Measurements from ENCODE around the gene VANGL1. TPM values are rescaled to one million over a fixed set of nuclear protein-coding genes. Genes with fewer than 3 reads are reported as not detected.

Gene VANGL1
- total RNA-seq, 1 donor from 2014 or later = 9.5 TPM

DNA sequence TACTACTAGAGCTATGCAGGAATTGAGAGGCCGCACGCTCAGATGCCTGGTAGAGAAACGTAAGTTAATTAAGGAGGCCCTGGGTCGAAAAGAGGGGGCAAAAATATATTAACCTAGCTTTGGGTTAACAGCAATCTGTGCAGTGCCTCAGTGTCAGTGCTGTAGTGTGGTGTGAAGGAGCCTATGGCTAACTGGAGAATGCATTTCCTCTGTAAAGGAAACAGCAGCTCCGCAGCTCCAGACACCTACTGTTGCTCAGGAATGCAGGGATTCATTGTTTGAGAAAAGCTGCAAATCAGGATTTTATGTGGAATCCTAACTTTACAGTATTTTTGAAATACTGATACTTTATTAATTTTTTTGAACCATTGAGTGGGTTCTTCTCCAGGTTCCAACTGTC is 18.4 kb downstream of the VANGL1 start:
- ATAC-seq = no peak

DNA sequence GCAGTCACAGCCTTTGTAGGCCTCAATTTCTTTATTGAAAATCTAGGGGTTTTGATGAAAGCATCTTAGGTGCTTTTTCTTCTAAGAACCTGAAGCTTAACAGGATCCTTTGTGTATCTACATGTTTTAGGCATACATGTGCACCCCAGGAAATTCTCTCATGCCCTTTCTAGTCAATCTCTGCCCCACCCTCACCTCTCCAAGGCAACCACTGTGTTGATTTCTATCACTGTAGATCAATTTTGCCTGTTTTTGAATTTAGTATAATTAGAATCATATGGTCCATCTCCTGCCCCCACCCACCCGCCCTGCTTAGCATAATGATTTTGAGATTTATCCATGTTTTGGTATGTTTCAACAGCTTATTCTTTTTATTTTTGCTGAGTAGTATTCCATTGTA is 19.4 kb downstream of the VANGL1 start:
- no peak for ATAC-seq
- intact Hi-C loops (cut with DNase I) = no loop called here
- DNase-seq (ENCODE audit: low spot score) = no peak

More for the DNA sequence above, 18.4 kb downstream of the VANGL1 start:
- intact Hi-C loops (cut with DNase I) = no loop called here
- DNase-seq (ENCODE audit: low spot score) = no peak

DNA sequence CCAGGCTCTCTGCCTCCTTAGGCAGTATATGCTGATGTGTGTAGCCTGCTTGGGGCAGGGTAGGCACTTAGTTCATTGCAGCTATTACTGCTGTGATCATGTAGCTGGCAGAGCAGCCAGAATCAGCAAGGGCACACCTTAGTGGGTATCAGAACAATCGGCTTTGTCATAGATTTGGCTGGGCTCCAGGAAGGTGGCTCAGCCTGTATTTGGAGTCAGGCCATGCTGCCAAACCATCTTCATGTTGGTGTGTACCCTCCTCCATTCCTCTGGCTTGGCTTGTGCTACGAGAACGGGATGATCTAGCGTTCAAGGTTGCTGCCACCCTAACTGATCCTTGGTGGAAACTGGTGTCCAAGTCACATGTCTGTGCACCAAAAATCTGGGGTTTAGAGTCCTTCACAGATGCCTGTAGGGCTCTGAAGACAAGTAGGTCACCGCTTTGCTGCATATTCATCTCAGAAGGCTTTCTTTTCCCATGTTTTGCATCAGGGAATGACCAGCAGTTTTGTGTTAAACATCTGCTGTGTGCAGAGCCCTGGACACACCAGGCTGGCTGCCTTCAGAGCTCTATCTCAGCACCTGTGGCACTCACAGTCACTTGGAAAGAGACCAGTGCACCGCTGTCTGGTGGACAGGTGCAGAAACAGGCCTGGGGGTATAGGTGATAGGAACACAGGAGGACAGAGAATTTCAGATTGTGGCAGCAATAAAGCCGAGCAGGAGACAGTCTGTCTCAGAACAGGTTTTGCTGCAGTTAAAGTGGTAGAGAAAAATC is 23.7 kb downstream of the VANGL1 start:
- ATAC-seq = no peak
- intact Hi-C loops (cut with DNase I) = loop anchor here (2.0 kb wide), 1 partner anchor 43 kb away; no protein-coding TSS in a partner anchor
- no peak for DNase-seq (ENCODE audit: low spot score)

DNA sequence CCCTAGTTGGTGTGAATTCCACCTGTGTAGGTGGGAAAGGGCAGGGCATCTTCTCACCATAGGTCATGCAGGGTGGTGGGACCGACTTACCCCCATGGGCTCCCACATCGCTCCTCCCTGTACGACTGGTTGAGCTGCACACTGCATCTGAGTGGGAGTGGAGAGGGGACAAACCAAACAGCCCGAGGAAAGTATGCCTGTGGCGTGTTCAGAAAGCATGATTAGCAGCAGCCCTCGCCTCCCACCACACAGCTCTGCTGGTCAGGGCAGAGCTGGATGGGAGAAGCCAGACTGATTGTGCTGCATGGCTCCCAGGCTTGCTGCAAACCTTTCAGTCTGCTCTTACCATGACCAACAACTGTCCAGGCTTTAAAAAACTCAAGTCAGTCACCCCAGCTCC is 24.4 kb downstream of the VANGL1 start:
- no peak for ATAC-seq
- intact Hi-C loops (cut with DNase I) = loop anchor here (2.0 kb wide), 1 partner anchor 43 kb away; no protein-coding TSS in a partner anchor
- DNase-seq (ENCODE audit: low spot score) = no peak

DNA sequence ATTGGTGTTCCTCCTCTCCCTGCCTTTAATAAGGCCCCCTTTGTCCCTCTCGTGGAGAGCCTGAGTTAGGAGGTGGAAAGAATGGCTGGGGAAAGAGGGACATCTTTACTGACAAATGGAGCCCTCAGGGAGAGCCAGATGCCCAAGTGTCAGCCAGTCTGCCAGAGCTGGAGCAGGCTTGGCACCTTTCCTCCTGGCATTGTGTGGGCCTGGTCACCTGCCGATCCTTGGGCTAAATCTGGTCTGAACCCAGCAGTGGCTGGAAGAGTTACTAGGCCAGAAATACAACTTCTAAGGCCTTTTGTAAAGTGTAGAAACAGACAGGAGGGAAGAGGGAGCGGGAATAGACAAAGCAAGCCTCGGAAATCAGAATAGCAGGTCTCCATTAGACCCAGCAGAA is 24.9 kb downstream of the VANGL1 start:
- intact Hi-C loops (cut with DNase I) = loop anchor here (2.0 kb wide), 1 partner anchor 44 kb away; no protein-coding TSS in a partner anchor
- DNase-seq (ENCODE audit: low spot score) = no peak
- ATAC-seq = no peak

DNA sequence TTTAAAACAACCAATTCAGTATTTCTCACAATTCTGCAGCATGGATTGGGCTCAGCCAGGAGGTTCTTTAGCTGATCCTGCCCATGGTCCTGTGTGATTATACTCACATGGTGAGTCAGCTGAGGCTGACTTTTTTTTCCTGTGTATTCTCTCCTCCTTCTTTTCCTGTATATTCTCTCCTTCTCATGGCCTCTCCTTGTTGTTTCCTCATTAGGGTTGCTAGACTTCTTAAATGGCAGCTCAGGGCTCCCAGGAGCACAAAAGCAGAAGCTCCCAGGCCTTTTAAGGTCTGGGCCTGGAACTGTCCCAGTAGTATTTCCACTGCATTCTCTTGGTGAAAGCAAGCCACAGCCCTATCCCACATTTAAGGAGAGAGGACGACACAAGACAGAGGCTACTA is 26.8 kb downstream of the VANGL1 start:
- DNase-seq (ENCODE audit: low spot score) (no peak), ATAC-seq (no peak)
- intact Hi-C loops (cut with DNase I) = no loop called here

DNA sequence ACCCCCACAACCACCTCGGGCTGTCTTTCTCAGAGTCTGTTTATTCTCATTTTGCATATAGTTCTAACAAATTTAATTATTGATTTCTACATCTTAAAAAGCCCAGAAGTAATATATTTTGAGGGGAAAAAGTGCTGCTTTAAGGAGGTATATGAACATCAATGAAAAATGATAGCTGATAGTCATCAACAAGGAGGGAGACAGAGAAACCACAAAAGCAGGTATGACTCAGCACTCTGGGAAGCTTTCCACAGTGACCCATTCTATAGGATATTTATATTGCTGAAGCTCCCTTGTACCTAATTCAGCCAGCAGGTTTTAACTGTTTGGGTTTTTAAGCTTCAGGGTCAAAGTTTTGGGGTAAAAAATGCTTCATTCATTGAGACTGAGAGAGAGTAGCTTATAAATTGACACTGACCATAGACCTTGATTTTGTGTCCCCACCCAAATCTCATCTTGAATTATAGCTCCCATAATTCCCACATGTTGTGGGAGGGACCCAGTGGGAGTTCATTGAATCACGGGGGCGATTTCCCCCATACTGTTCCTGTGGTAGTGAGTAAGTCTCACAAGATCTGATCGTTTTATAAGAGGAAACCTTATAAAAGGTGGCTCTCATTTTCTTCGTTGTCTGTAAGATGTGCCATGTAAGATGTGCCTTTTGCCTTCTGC is 27.4 kb downstream of the VANGL1 start:
- DNase-seq (ENCODE audit: low spot score) (no peak), ATAC-seq (no peak)
- intact Hi-C loops (cut with DNase I) = no loop called here

DNA sequence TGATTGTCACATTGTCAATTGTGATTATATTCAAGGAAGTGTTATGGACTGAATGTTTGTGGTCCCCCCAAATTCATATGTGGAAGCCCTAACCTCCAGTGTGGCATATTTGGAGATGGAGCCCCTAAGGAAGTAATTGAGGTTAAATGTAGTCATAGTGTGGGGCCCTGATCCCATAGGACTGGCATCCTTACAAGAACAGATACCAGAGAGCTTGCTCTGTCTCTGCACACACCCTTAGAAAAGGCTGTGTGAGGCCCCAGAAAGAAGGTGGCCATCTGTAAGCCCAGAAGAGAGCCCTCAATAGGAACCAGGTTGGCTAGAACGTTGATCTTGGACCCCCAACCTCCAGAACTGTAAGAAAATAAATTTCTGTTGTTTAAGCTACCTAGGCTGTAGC is 28.1 kb downstream of the VANGL1 start:
- ATAC-seq = no peak
- intact Hi-C loops (cut with DNase I) = no loop called here
- DNase-seq (ENCODE audit: low spot score) = no peak

DNA sequence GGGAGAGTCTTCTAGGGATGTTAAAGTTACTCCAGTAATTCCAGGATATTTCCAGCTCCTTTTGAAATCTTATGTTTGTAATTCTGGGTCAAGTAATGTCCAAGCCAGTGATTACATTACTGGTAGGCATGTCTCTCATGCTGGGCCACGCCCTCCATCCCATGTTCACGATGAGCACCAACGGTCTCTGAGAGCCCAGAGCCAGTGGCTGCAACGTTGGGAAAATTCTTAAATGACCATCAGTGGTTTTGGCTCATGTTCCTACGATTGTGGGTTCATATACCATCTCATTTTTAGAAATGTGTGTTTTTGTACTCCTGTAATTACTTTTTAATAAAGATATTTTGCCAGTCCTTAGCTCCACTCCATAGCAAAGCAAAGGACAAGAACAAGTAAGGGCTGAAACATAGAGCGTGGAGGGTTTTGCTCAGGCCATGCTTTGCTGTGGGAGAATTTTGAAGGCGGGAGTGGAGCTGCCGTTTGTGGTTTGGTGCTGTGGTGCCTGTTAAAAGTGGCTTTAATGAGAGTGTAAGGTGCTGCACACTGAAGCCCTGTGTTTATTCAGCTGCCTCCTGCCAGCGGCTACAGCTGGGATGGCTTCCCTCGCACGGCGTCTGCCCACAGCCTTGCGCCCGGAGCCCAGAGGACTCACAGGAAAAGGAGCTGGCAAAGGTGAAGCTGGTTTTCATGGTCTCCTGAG is 28.9 kb downstream of the VANGL1 start:
- DNase-seq (ENCODE audit: low spot score) = no peak
- ATAC-seq = no peak
- intact Hi-C loops (cut with DNase I) = no loop called here

DNA sequence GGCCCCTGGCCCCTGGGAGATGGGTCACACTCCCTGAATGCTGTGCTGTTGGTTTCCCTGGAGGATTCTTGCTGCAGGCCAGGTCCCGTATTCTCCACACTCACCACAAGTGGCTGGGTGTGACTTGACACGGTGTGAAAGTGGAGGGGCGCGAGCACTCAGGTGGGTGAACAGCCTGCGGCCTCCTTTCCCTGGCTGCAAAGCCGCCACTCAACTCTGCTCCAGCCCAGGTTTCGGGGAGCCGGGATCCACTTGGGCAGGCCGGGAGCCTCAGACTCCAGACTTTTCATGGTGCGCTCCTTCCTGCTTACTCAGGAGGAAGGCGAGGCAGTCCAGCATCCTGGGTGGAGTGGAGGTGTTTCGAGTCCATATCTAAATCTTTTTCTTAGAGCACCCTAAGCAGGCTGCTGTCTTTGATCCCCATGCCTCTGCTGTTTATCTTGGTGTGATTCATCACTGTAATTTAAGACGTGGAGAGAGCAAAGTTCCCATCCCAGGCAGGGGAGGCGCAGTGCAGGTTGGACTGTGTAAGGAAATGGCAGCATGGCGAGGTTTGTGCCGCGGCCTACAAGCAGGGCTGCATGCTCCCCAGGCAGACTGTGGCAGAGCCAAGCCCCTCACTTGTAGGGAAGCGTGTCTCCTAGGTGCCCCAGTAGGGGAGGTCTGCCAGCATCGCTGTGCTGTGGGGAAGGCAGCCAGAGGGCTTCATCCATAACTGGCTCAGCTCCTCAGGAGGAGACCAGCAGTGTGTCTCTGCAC is 29.6 kb downstream of the VANGL1 start:
- intact Hi-C loops (cut with DNase I) = no loop called here
- DNase-seq (ENCODE audit: low spot score) (no peak), ATAC-seq (peak; percentile 42)

DNA sequence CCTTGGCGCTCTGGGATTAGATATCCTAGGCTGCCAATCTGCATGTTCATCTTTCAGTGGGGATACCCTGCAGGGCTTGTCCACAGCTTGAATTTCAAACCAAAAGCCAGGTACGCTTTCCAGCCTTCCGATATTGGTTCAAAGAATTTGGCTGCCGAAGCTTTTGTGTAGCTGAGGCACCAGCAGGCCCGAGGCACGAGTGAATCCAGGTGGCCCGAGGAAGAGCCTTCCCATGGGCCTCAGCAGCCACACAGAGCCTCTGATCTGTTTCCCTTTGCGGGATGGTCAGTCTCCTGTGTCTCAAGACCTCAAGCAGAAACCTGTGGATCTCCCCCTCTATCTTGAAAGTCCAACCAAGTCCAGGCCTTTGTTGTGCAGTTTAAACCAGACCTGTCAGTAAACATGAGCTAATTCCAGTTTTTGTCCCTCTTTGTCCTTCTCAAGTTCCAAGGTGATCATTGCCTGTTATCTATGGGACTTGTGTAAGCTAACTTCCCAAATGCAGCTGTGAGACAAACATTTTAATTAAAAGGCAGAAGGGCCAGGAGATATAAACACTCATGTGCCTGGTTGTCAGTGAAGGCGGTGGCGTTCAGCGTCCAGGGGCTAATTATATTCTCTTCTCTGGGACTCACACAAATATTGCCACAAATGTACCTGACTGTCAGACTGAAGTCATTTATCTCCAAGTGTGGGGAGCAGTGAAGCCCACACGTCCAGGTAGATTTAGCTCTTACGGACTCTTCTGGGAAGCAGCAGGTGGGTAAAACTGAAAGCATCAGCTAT is 30.6 kb downstream of the VANGL1 start:
- intact Hi-C loops (cut with DNase I) = no loop called here
- ATAC-seq (no peak), DNase-seq (ENCODE audit: low spot score) (no peak)

DNA sequence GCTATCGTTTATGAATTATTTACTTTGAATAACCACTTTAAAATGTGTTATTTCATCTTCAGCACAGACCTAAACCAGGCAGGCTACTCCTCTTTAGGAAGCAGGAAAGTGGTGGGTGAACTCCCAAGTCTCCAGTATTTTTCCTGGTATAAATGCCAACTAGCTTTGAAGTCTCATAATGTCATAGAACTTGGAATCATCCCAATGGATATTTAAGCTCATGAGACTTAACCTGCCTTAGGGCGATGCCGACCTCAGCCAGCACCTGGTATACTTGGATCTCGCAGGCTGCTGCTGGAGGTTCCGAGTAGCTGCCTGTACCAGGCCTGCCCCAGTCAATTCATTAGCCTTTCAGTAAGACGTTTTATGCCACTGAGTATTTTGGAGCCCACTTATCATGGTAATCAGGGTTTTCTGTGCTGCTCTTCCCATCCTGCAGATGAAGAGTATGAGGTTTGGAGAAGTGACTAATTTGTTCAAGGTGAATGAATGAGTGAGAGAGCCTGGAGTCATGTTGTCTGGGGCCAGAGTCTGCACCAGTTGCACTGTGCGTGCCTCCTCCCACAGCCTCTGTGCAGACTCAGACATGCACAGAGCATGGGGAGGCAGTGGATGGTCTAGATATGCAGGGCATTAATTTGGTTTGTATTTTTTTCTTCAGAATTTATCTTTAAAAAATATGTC is 34.9 kb downstream of the VANGL1 start:
- DNase-seq (ENCODE audit: low spot score) = no peak
- ATAC-seq = no peak
- intact Hi-C loops (cut with DNase I) = no loop called here

DNA sequence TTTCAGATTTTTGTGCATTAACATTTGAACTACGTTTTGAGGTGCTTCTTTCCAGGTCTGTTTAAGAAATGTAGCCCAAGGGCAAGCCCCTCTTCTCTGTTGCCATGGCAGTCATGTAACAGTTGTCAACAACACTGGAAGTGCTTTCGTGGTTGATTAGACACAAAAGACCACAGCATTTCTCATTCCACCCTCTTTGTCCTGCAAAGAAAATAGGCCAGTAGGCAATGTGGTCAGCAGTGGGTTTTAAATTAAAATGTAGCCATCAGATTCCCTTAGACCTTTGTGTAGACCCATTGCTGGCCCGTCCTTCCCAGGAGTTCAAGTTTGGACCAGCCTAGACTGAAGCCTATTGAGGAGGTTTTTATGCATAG is 35.4 kb downstream of the VANGL1 start:
- DNase-seq (ENCODE audit: low spot score) (no peak), ATAC-seq (no peak)
- intact Hi-C loops (cut with DNase I) = no loop called here

DNA sequence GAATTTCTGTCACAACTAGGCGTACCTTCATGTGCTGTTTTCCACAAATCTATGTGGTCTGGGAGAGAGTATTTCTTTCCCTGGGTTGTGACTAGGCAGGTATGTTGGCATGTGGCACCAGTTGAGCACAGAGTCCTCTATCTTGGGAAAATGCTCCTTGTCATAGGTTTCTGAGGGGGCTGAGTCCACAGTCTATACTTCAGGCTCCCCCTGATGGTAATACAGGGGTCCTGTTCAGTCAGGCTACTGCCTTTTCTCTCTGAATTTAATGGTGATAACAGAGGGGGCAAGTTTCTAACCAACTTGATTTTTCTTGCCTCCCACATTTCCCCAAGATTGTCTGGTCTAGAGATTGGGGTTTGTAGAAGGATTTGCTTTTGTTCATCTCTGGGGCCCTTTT is 35.8 kb downstream of the VANGL1 start:
- intact Hi-C loops (cut with DNase I) = no loop called here
- DNase-seq (ENCODE audit: low spot score) = no peak
- no peak for ATAC-seq

DNA sequence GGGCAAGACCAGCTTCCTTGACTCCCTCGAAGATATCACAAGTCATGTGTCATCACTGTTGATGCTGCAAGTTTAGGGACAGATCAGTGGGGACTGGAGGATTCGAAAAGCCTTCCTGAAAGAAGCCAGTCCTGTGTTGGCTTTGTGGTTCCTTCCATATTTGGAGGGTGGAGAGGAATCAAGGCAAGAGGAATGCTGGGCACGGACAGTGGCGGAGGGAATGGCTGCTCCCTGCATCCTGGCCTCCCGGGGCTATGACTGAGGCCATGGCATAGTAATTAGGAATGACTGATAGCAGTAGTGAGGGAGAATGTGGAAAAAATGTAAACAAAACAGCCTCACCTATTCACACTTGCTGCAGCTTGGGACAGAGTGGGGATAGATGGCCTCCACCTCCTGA is 36.4 kb downstream of the VANGL1 start:
- intact Hi-C loops (cut with DNase I) = no loop called here
- no peak for DNase-seq (ENCODE audit: low spot score)
- no peak for ATAC-seq

DNA sequence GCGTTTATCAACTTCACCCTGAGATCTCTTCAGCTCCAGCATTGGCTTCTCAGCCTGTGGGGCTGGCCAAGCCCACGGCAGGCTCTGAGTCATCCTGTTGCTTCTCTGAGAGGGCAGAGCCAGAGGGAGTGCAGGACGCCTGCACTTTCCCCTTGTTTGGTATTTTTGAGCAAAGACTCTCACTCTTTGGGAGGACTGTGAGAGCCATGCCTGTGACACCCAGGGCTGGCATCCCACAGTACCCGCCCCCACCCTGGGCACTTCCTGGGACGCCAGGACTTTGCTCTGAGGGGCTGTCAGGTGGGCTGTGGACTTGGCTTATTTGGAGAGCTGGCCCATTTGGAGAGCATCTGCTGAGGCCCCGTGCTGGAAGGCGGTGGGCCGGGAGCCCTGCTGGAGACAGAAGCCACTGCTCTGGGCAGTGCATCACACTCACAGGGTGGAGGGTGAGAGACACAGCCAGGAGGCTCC is 37.4 kb downstream of the VANGL1 start:
- intact Hi-C loops (cut with DNase I) = no loop called here
- ATAC-seq (peak; percentile 93), DNase-seq (ENCODE audit: low spot score) (peak; percentile 67)

DNA sequence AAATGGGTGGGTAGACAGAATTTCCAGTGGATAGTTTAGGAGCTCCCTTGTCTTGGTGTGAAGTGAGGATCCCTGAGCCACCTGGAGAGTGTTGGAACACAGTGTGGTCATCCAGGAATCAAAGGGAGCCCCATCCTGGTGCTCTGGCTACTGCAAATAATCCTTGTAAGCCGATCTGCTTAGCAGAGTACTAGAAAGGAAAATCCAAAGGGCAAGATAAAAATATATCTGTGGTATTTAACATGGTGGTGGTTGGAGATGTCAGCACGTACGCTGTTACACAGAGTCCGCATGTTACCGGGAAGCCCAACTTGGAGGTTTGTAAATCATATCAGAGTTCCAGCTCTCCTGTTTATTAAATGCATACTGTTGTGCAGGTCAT is 39.0 kb downstream of the VANGL1 start:
- DNase-seq (ENCODE audit: low spot score) (no peak), ATAC-seq (no peak)
- intact Hi-C loops (cut with DNase I) = no loop called here

DNA sequence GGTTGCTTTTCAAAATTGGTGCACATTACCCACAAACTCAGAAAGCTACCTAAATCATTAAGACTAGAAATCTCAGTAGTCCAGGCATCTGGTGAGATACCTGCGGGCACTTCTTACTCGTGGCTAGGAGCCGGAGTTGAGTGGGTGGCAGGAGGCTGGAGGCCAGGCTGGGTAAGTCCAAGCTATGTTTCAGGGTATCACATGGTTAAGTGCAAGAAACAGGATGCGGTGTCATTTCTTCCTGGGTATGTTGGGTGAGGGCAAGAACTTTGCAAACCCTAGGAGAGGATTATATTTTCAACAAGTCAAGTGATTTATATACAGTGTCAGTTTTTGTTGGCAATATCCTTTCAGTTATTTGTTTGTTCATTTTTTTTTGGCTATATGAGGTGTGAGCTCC is 41.0 kb downstream of the VANGL1 start:
- no peak for DNase-seq (ENCODE audit: low spot score)
- intact Hi-C loops (cut with DNase I) = no loop called here
- ATAC-seq = no peak

Measured in sciatic nerve (tissue), 2 donors.